HCT116 (cell line): ENCODE measurements around the gene MYEOV. TPM values are rescaled to one million over a fixed set of nuclear protein-coding genes. Genes with fewer than 3 reads are reported as not detected.

Experiments
- ATAC-seq: fragments of 200-7000 bp; cut with Tn5 transposase; 2 replicates; pipeline ENCODE4 v1.9.1; 2020; ENCODE audit warnings: mild to moderate bottlenecking, moderate library complexity
- BruUV-seq: library from RNA; stranded (reverse); fragments of 400-500 nt; replicated peaks from 2 replicates; lab custom pipeline; 2021; lab: Mats Ljungman, UMichigan
- CTCF ChIA-PET: fragments of 300-600 bp; sonication (Branson Sonifier 250); formaldehyde crosslinking; loops from one replicate; lab custom pipeline; 2021; ENCODE audit warnings: antibody characterized with exemption; lab: Charles Lee
- POLR2A ChIA-PET: fragments of 300-600, 350-600 bp; sonication (Branson Sonifier 250); formaldehyde crosslinking; loops from one replicate; lab custom pipeline; 2021; ENCODE audit warnings: antibody characterized with exemption; lab: Charles Lee
- RAD21 ChIA-PET, 2 experiments: fragments of 300-600 bp; sonication (Branson Sonifier 250); formaldehyde crosslinking; loops; one replicate each; lab custom pipeline; 2023; ENCODE audit warnings: low total read pairs in 2 of 2; ENCODE audit not compliant: uncharacterized antibody in 2 of 2, unreplicated experiment in 2 of 2, low non-redundant PET in 1 of 2; lab: Charles Lee
- DNase-seq: peaks from one replicate; pipeline ENCODE4 v3.0.0-alpha.2; 2010; ENCODE audit warnings: low read depth, low spot score
- H2AFZ ChIP-seq: fragments of 200-600 bp; shearing (Covaris generic), sonication (generic); 2 replicates; pipeline ENCODE4 v1.6.1; 2017; ENCODE audit warnings: low read depth, mixed run types, mixed read lengths, antibody characterized with exemption, low read length; ENCODE audit not compliant: poor library complexity, severe bottlenecking
- H3K27ac ChIP-seq: 2 replicates; pipeline ENCODE4 v1.5.1; 2012; ENCODE audit warnings: low read depth, low read length
- H3K27me3 ChIP-seq: fragments of 200-600 bp; sonication (generic); 2 replicates; pipeline ENCODE4 v1.6.1; 2016; ENCODE audit warnings: mixed run types, low read length, mixed read lengths; ENCODE audit not compliant: insufficient read depth
- H3K36me3 ChIP-seq, 2 experiments: fragments of 200-500 bp in 1 of 2; fragments of 200-600 bp in 1 of 2; sonication (Bioruptor generic) in 1 of 2; sonication (generic) in 1 of 2; 2 replicates each; pipeline versions ENCODE4 v1.5.1 to v1.6.1; 2014 to 2016; ENCODE audit warnings: low read length in 2 of 2, inconsistent platforms in 1 of 2, mixed read lengths in 1 of 2, mixed run types in 1 of 2; ENCODE audit not compliant: insufficient read depth in 2 of 2, control insufficient read depth in 1 of 2
- H3K4me1 ChIP-seq, 2 experiments: fragments of 200-600 bp in 1 of 2; sonication (generic) in 1 of 2; 2 replicates each; pipeline versions ENCODE4 v1.5.1 to v1.6.1; 2012 to 2017; ENCODE audit warnings: low read length in 2 of 2, inconsistent platforms in 1 of 2, mild to moderate bottlenecking in 1 of 2, mixed read lengths in 1 of 2, mixed run types in 1 of 2, moderate library complexity in 1 of 2; ENCODE audit not compliant: insufficient read depth in 2 of 2, control insufficient read depth in 1 of 2
- H3K4me2 ChIP-seq: fragments of 200-600 bp; sonication (generic); 2 replicates; pipeline ENCODE4 v1.6.1; 2017; ENCODE audit warnings: mixed run types, low read length, mixed read lengths
- H3K4me3 ChIP-seq, 2 experiments: fragments of 200-600 bp in 1 of 2; sonication (generic) in 1 of 2; replicated peaks in 1 of 2; 2 replicates each; pipeline ENCODE4 v1.5.1; 2011 to 2016; ENCODE audit warnings: low read length in 2 of 2, control low read depth in 1 of 2, low read depth in 1 of 2, mild to moderate bottlenecking in 1 of 2, mixed read lengths in 1 of 2, mixed run types in 1 of 2
- H3K79me2 ChIP-seq: fragments of 200-600 bp; sonication (generic); 2 replicates; pipeline ENCODE4 v1.6.1; 2017; ENCODE audit warnings: mild to moderate bottlenecking, mixed run types, low read length, moderate library complexity, mixed read lengths; ENCODE audit not compliant: insufficient read depth
- H3K9ac ChIP-seq: fragments of 200-600 bp; sonication (generic); 2 replicates; pipeline ENCODE4 v1.6.1; 2016; ENCODE audit warnings: low read length, mixed read lengths
- H3K9me2 ChIP-seq: fragments of 200-600 bp; sonication (generic), shearing (Covaris generic); 2 replicates; pipeline ENCODE4 v1.6.1; 2017; ENCODE audit warnings: mixed run types, mild to moderate bottlenecking, moderate library complexity; ENCODE audit not compliant: insufficient read depth
- H3K9me3 ChIP-seq, 2 experiments: fragments of 200-500 bp in 1 of 2; fragments of 200-600 bp in 1 of 2; sonication (Bioruptor generic) in 1 of 2; sonication (generic) in 1 of 2; 2 replicates each; pipeline ENCODE4 v1.6.1; 2014 to 2017; ENCODE audit warnings: low read length in 2 of 2, mixed read lengths in 2 of 2, inconsistent platforms in 1 of 2, low read depth in 1 of 2, mild to moderate bottlenecking in 1 of 2, mixed run types in 1 of 2, moderate library complexity in 1 of 2; ENCODE audit not compliant: control insufficient read depth in 1 of 2, insufficient read depth in 1 of 2
- H4K20me1 ChIP-seq: fragments of 200-600 bp; sonication (generic), shearing (Covaris generic); 2 replicates; pipeline ENCODE4 v1.6.1; 2017; ENCODE audit warnings: mixed run types, mild to moderate bottlenecking, moderate library complexity; ENCODE audit not compliant: insufficient read depth
- CEBPB ChIP-seq: IDR thresholded peaks from 2 replicates; pipeline ENCODE4 v1.6.1; 2012; ENCODE audit warnings: low read depth
- ELF1 ChIP-seq: IDR thresholded peaks from 2 replicates; pipeline ENCODE4 v1.6.1; 2012; ENCODE audit warnings: low read depth, borderline replicate concordance
- FOSL1 ChIP-seq: IDR thresholded peaks from 2 replicates; pipeline ENCODE4 v1.6.1; 2012; ENCODE audit warnings: low read depth
- JUND ChIP-seq: IDR thresholded peaks from 2 replicates; pipeline ENCODE4 v1.6.1; 2012
- SRF ChIP-seq: IDR thresholded peaks from 2 replicates; pipeline ENCODE4 v1.6.1; 2012; ENCODE audit warnings: low read depth
- intact Hi-C: fragments of 100-400 bp; cut with micrococcal nuclease; formaldehyde crosslinking; loops from 2 replicates; pipeline ENCODE4 v1.10.0; 2022
- total RNA-seq: library from RNA; stranded (reverse); gene quantifications from one replicate; pipeline ENCODE4 v1.2.1, GENCODE V29; 2021; ENCODE audit not compliant: unreplicated experiment
- TF ChIP-seq, protein P1 (sequence below): IDR thresholded peaks from 2 replicates; pipeline ENCODE4 v1.6.1; 2012
- TF ChIP-seq, protein P2 (sequence below): IDR thresholded peaks from 2 replicates; pipeline ENCODE4 v1.6.1; 2011; ENCODE audit warnings: mild to moderate bottlenecking, low read length, moderate library complexity; ENCODE audit not compliant: insufficient replicate concordance; ENCODE audit errors: extremely low read depth
- TF ChIP-seq, protein P3 (sequence below), 3 experiments: fragments of 200-600 bp in 1 of 3; sonication (generic) in 1 of 3; IDR thresholded peaks in 2 of 3; conservative IDR thresholded peaks in 1 of 3; 2 replicates each; pipeline ENCODE4 v1.5.1; 2012 to 2017; ENCODE audit warnings: low read depth in 2 of 3, low read length in 2 of 3, antibody characterized with exemption in 1 of 3, borderline replicate concordance in 1 of 3, control low read depth in 1 of 3, mild to moderate bottlenecking in 1 of 3, mixed read lengths in 1 of 3, mixed run types in 1 of 3, moderate library complexity in 1 of 3; ENCODE audit not compliant: insufficient read depth in 1 of 3

Gene MYEOV
- total RNA-seq, 1 experiment from 2014 or later = 135 TPM

DNA sequence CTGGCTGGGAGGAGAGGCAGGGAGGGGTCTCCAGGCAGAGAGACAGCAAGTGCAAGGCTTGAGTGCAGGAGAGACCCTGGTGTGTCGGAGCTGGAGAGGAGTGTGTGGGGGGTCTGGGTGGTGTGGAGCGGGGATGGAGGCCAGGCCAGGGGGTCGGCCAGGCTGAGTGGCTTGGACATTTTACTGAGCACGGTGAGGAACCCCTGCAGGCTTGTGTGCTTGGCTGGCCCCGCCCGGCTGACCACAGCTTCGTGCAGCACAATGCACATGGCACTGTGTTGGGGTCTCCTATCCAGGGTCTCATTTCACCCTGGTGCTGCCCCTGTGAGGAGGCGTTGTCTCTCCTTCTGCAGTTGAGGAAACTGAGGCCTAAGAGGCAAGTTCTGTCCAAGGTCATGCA lies 5.6 kb downstream of the MYEOV start:
- TF ChIP-seq, protein P1, sequence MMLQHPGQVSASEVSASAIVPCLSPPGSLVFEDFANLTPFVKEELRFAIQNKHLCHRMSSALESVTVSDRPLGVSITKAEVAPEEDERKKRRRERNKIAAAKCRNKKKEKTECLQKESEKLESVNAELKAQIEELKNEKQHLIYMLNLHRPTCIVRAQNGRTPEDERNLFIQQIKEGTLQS = no peak
- TF ChIP-seq CEBPB = no peak
- TF ChIP-seq, protein P2, sequence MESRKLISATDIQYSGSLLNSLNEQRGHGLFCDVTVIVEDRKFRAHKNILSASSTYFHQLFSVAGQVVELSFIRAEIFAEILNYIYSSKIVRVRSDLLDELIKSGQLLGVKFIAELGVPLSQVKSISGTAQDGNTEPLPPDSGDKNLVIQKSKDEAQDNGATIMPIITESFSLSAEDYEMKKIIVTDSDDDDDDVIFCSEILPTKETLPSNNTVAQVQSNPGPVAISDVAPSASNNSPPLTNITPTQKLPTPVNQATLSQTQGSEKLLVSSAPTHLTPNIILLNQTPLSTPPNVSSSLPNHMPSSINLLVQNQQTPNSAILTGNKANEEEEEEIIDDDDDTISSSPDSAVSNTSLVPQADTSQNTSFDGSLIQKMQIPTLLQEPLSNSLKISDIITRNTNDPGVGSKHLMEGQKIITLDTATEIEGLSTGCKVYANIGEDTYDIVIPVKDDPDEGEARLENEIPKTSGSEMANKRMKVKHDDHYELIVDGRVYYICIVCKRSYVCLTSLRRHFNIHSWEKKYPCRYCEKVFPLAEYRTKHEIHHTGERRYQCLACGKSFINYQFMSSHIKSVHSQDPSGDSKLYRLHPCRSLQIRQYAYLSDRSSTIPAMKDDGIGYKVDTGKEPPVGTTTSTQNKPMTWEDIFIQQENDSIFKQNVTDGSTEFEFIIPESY = no peak
- no peak for TF ChIP-seq SRF
- TF ChIP-seq JUND = no peak
- no peak for TF ChIP-seq ELF1
- TF ChIP-seq FOSL1 = no peak
- TF ChIP-seq, protein P3, sequence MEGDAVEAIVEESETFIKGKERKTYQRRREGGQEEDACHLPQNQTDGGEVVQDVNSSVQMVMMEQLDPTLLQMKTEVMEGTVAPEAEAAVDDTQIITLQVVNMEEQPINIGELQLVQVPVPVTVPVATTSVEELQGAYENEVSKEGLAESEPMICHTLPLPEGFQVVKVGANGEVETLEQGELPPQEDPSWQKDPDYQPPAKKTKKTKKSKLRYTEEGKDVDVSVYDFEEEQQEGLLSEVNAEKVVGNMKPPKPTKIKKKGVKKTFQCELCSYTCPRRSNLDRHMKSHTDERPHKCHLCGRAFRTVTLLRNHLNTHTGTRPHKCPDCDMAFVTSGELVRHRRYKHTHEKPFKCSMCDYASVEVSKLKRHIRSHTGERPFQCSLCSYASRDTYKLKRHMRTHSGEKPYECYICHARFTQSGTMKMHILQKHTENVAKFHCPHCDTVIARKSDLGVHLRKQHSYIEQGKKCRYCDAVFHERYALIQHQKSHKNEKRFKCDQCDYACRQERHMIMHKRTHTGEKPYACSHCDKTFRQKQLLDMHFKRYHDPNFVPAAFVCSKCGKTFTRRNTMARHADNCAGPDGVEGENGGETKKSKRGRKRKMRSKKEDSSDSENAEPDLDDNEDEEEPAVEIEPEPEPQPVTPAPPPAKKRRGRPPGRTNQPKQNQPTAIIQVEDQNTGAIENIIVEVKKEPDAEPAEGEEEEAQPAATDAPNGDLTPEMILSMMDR (IDR thresholded peaks at IDR 0.05 in 2 of 3, conservative IDR thresholded peaks at IDR 0.05 in 1 of 3; ENCODE audit: borderline replicate concordance in 1 of 3, insufficient read depth in 1 of 3, low read depth in 2 of 3, low read length in 2 of 3) = no peak
- TF ChIP-seq, all 23 proteins: peak for 0
- ChIA-PET RAD21 (no interaction called here), POLR2A (interaction anchor here (1.9 to 3.1 kb wide), 2 partner anchors 340 to 345 kb away, joined by 4 to 15 read pairs; no protein-coding TSS in a partner anchor), CTCF (no interaction called here)
- H3K4me2 ChIP-seq = peak overlapping the region; percentile 95
- H2AFZ ChIP-seq = no peak overlapping the region
- peaks cover 0 to 10% of the 10 kb centered on the region in 2 experiments; a peak in 1 of 4 replicates for H3K36me3 ChIP-seq
- intact Hi-C loops = loop anchor here (5.0 to 10.0 kb wide), 2 partner anchors 143 to 375 kb away; partner anchors contain the start of gene LTO1
- H4K20me1 ChIP-seq = no peaks in the 10 kb centered on the region
- H3K4me3 ChIP-seq = no peak overlapping the region
- DNase-seq = no peak
- ATAC-seq = no peak
- peaks cover 75 to 96% of the 10 kb centered on the region in 2 experiments for H3K4me1 ChIP-seq
- no peaks in the 10 kb centered on the region for H3K27me3 ChIP-seq
- H3K9me2 ChIP-seq = no peaks in the 10 kb centered on the region
- H3K9me3 ChIP-seq = no peaks in the 10 kb centered on the region
- peaks cover 91% of the 10 kb centered on the region for H3K79me2 ChIP-seq
- no TSS peak for BruUV-seq
- peak overlapping the region; percentile 98 for H3K9ac ChIP-seq
- peak overlapping the region; percentile 99 for H3K27ac ChIP-seq
